Motor neuron (in vitro differentiated cells): Measurements from ENCODE around the gene METTL5. TPM values are rescaled to one million over a fixed set of nuclear protein-coding genes. Genes with fewer than 3 reads are reported as not detected.
"Not testable (repeated sequence)": the region's sequence is repeated elsewhere in the genome, so short reads cannot be mapped to it uniquely, and the experiment has no call there.

Experiments used
- ATAC-seq, 8 experiments: fragments of 200-7000 bp; cut with Tn5 transposase; replicated peaks in 6 of 8; 2 replicates each; pipeline ENCODE4 v1.8.0; 2021; ENCODE audit warnings: mild to moderate bottlenecking in 8 of 8, moderate library complexity in 8 of 8
- H3K27ac ChIP-seq, 2 donors: fragments of 250-450 bp; sonication (Bioruptor Pico); 2 replicates each; pipeline ENCODE4 v1.9.0; 2021; ENCODE audit warnings: antibody characterized with exemption in 2 of 2, mild to moderate bottlenecking in 2 of 2, moderate library complexity in 1 of 2
- H3K4me1 ChIP-seq, 2 donors: fragments of 250-450 bp; sonication (Bioruptor Pico); replicated peaks in 1 of 2; 2 replicates each; pipeline ENCODE4 v1.6.1; 2021; ENCODE audit warnings: antibody characterized with exemption in 2 of 2, mild to moderate bottlenecking in 2 of 2, moderate library complexity in 1 of 2
- H3K4me3 ChIP-seq, 5 donors: fragments of 250-450 bp; sonication (Bioruptor Pico); 2 replicates each; pipeline ENCODE4 v1.9.0; 2021; ENCODE audit warnings: antibody characterized with exemption in 5 of 5, mild to moderate bottlenecking in 5 of 5, moderate library complexity in 4 of 5
- WGBS, 10 experiments: fragments of 450-650 bp; shearing (Covaris generic); methylation state at CpG; one replicate each; pipeline ENCODE4 v1.0.0; 2022; 5-methylcytosine and 5-hydroxymethylcytosine counted together
- in situ Hi-C, 9 experiments: fragments of 400-800 bp; cut with MboI; loops; one replicate each; pipeline ENCODE4 v1.15.0; 2021; ENCODE audit warnings: low sequenced_read_pairs in 9 of 9, low pct_unique_long_range_greater_than_20kb in 2 of 9; ENCODE audit not compliant: unreplicated experiment in 9 of 9
- total RNA-seq, 8 experiments: library from RNA; unstranded; fragments of 300-600 nt; gene quantifications; 2 replicates each; pipeline versions ENCODE4 v1.2.3 to v1.2.4, GENCODE V29; 2022

Gene METTL5
- 10 to 100 TPM; 41.0 to 80.8 (median 53.9) TPM for total RNA-seq

DNA sequence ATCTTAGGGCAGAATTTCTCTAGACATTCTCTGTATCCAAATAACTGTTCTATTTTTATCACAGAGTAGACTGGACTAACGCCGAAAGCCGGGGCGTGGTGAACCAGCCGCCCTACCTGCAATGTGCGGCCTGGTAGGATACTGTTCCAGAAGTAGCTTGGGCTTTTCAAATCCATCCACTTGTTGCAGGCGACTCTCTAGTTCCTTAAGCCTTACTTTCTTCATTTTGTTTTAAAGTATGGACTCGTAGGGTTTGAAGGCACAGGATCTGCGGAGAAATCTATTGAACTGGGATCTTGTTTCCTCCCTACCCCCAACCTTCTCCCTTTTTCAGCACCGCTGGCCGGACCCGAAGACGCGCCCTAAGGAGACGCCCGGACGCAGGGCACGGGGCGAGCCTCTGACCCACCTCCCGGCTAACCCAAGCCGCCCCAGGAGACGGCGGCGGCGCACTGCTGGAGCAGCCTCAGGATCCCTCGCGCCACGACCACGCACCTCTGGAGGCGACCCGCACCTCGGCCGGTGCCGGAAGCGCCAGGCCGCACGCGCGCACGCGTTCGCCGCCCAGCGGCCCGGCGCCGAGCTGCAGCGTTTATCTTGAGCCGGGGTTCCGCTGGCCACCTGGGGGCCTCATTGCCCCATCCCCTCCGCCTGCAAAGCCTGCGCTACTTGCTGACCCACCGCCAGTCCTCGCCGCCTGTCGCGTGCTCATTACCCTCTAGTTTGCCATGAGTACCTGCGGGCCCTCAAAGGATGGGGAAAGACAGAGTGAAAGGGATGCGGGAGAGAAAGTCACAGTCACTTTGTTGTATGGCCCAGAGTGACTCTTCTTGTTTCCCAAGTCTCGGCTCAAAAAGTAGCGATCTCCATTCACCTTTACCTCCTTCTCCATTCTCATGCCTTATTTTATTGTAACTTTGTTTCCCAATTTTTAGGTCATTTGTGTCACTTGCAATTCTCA, at the start of gene METTL5:
Gene METTL5 (minus strand): TSS at position 533 of the 961 bp plus-strand sequence. CDS start 308 bp downstream, at position 225.
- H3K4me3 ChIP-seq = peak within 1 kb of the TSS; percentile 66 to 91 (median 80)
- peak; percentile 39 to 75 (median 70) for ATAC-seq
- WGBS, 10 experiments = 0 to 31% (median 0%) methylated on average over 2 to 20 of the region's 61 CpGs; no CpG with 5 or more reads in 2 of the 10 experiments
- H3K4me1 ChIP-seq = peaks cover 14 to 16% of the 10 kb centered on the region in 2 donors
- H3K27ac ChIP-seq = peak within 1 kb of the TSS; percentile 44 to 77
- in situ Hi-C loops = no loop called here

DNA sequence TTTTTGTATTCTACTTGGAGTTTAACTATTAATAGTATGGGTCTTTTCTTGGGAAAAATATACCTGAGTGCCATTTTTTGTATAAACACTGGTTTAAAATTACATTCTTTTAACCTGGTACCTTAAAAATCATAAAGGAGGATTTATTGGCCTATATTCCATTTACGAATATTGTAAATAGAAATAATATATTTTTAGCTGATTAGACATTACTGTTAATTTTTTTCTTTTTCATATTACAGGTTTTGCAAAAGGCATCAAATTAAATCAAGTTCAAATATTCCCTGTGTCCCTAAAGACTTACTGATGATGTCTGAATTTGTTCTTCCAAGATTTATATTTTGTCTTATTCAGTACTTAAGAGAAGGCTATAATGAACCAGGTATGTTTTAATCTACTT, 47.3 kb upstream of the METTL5 start:
- Histone ChIP-seq H3K27ac (no peak overlapping the region), H3K4me3 (no peak overlapping the region), H3K4me1 (no peaks in the 10 kb centered on the region)
- 40 to 100% (median 100%) methylated on average over 1 of the region's 1 CpG for WGBS, 10 experiments
- no peak for ATAC-seq
- in situ Hi-C loops = no loop called here

DNA sequence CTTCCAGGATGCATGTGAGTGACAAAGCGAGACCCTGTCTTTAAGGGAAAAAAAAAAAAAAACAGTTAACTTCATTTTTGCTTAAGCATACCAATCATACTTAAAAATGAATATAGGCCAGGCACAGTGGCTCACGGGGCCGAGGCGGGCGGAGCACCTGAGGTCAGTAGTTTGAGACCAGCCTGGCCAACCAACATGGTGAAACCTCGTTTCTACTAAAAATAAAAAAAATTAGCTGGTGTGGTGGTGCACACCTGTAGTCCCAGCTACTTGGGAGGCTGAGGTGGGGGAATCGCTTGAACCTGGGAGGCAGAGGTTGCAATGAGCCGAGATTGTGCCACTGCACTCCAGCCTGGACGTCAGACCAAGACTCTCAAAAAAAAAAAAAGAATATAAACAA, 46.7 kb upstream of the METTL5 start:
- H3K4me3 ChIP-seq, in situ Hi-C loops, ATAC-seq, H3K27ac ChIP-seq, H3K4me1 ChIP-seq: not testable (repeated sequence)
- 80 to 100% (median 92%) methylated on average over 1 to 9 of the region's 9 CpGs; no CpG with 5 or more reads in 1 of the 10 experiments for WGBS, 10 experiments

DNA sequence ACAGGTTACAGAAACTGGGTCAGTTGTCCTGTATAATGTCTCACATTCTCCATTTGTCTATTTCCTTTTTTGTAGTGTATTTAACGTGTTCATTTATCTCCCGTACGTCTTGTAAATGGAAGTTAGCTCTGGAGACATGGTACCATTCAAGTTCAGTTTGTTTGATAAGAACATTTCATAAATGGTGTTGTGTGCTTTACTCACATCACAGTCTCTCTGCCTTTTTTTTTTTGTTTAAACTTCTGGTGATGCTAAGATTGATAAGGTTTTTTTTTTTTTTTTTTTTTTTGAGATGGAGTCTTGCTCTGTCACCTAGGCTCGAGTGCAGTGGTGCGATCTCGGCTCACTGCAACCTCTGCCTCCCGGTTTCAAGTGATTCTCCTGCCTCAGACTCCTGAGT, 44.2 kb upstream of the METTL5 start:
- Histone ChIP-seq H3K27ac (no peak overlapping the region), H3K4me3 (no peak overlapping the region), H3K4me1 (no peaks in the 10 kb centered on the region)
- WGBS, 10 experiments = 65 to 100% (median 97%) methylated on average over 1 to 7 of the region's 7 CpGs
- no peak for ATAC-seq
- in situ Hi-C loops = no loop called here

DNA sequence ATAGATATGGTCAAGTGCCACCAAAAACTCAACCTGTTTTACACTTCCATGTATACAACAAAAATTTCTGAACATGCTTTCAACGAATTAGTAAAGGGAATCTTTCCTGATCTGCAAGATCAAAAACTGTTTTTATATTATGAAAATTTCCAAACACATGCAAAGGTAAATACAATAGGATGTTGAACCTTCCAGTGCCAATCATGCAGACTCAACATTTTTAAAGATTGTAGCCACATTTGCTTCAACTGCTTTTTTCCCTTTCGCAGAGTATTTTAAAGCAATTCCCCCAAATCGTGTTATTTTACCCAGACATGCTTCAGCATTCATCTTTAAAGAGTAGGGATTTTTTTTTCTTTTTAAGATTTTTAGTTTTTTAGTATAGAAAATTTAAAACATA, 42.9 kb upstream of the METTL5 start:
- no peak overlapping the region for H3K4me3 ChIP-seq
- WGBS, 10 experiments = 58 to 100% (median 77%) methylated on average over 2 to 3 of the region's 3 CpGs
- ATAC-seq = no peak

DNA sequence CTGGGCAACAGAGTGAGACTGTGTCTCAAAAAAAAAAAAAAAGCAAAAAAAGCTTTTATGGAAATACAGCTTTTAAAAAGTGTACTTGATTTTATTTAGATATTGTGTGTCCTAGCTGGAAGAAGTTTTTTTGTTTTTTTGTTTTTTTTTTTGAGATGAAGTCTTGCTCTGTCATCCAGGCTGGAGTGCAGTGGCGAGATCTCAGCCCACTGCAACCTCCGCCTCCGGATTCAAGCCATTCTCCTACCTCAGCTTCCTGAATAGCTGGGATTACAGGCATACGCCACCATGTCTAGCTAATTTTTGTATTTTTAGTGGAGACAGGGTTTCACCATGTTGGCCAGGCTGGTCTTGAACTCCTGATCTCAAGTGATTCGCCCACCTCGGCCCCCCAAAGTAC, 41.5 kb upstream of the METTL5 start:
- H3K4me1 ChIP-seq, H3K4me3 ChIP-seq, in situ Hi-C loops, ATAC-seq, H3K27ac ChIP-seq: not testable (repeated sequence)
- 40 to 100% (median 100%) methylated on average over 1 to 6 of the region's 6 CpGs; no CpG with 5 or more reads in 2 of the 10 experiments for WGBS, 10 experiments

More for the DNA sequence above, 42.9 kb upstream of the METTL5 start:
- H3K27ac ChIP-seq = no peak overlapping the region
- H3K4me1 ChIP-seq = no peaks in the 10 kb centered on the region
- in situ Hi-C loops = no loop called here

DNA sequence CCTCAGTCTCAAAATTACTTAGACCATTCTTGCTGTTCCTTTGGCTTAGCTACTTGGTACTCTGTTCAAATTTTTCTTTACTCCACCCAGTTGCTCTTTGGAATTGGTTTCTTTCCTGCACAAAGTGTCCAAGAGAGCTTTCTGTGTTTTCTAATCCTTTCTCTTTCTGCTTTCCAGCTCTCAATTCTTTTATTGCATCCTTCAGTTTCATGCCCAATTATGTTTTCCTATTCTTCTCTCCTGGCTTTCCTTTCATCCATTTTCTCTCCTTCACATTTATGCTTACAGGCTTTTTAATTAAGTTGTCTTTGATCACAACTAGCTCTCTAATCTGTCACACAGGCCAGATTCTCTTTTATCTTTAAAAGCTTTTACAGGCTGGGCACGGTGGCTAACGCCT, 40.8 kb upstream of the METTL5 start:
- no peak overlapping the region for H3K27ac ChIP-seq
- 34 to 100% (median 79%) methylated on average over 1 to 2 of the region's 2 CpGs; no CpG with 5 or more reads in 2 of the 10 experiments for WGBS, 10 experiments
- no peak for ATAC-seq
- in situ Hi-C loops = no loop called here
- H3K4me1 ChIP-seq = no peaks in the 10 kb centered on the region
- H3K4me3 ChIP-seq = no peak overlapping the region

DNA sequence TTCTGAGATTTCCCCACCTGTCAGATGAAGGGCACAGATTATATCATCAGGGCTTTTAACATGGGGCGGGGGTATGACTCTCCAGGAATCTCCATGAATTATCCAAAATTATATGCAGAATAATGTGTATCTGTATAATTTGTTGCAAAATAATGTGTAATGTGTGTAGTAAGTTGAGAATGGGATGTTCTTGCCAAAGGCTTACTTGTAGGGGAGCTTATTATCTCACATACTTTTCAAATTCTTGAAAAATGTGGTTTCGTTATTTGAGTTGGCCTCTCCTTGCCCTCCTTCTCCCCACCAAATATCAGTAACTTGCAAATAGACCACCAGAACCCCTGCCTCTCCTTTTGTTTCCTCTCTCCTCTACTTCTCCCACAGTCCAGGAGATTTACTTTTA, 38.1 kb upstream of the METTL5 start:
- peak in 1 of 8 experiments; percentile 26 for ATAC-seq
- whole genome bisulfite sequencing, 10 experiments = 14 to 86% (median 80%) methylated on average over 1 to 2 of the region's 2 CpGs; no CpG with 5 or more reads in 1 of the 10 experiments
- H3K4me3 ChIP-seq = no peak overlapping the region
- no peaks in the 10 kb centered on the region for H3K4me1 ChIP-seq
- no peak overlapping the region for H3K27ac ChIP-seq
- in situ Hi-C loops = no loop called here

DNA sequence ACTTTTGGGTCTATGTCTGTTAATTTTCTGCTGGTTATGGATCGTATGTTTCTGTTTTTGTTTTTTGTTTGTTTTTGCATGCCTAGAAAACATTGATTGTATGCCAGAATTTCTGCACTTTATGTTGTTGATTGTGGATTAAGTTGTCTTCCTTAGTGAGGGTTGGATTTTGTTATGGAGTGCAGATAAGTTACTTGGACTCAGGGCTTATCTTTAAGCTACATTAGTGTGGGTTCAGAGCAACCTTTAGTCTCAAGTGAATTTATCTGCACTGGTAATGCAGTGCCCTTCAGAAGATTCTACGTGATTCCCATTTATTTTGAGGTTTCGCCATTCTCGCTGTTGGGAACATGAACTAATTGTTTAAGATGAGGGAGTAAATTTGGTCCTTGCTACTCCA, 35.4 kb upstream of the METTL5 start:
- 89 to 100% (median 100%) methylated on average over 2 to 4 of the region's 4 CpGs for WGBS, 10 experiments
- in situ Hi-C loops = no loop called here
- Histone ChIP-seq H3K4me3 (no peak overlapping the region), H3K4me1 (no peaks in the 10 kb centered on the region), H3K27ac (no peak overlapping the region)
- ATAC-seq = no peak

DNA sequence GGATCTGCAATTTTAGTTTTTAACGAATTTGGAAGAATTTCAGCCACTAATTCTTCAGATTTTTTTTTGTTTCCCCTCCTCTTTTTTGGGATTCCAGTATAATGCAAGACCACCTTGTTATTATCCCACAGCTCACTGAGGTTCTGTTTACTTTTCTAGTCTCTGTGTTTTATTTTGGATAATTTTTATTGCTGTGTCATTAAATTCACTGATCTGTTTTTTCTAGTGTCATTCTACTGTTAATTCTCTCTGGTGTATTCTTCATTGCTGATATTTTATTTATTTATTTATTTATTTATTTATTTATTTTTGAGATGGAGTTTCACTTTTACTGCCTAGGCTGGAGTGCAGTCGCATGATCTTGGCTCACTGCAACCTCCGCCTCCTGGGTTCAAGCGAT, 34.7 kb upstream of the METTL5 start:
- in situ Hi-C loops = no loop called here
- ATAC-seq = no peak
- WGBS, 10 experiments = 80 to 100% (median 100%) methylated on average over 1 to 4 of the region's 4 CpGs
- no peak overlapping the region for H3K4me3 ChIP-seq
- H3K27ac ChIP-seq = no peak overlapping the region
- H3K4me1 ChIP-seq = no peaks in the 10 kb centered on the region

DNA sequence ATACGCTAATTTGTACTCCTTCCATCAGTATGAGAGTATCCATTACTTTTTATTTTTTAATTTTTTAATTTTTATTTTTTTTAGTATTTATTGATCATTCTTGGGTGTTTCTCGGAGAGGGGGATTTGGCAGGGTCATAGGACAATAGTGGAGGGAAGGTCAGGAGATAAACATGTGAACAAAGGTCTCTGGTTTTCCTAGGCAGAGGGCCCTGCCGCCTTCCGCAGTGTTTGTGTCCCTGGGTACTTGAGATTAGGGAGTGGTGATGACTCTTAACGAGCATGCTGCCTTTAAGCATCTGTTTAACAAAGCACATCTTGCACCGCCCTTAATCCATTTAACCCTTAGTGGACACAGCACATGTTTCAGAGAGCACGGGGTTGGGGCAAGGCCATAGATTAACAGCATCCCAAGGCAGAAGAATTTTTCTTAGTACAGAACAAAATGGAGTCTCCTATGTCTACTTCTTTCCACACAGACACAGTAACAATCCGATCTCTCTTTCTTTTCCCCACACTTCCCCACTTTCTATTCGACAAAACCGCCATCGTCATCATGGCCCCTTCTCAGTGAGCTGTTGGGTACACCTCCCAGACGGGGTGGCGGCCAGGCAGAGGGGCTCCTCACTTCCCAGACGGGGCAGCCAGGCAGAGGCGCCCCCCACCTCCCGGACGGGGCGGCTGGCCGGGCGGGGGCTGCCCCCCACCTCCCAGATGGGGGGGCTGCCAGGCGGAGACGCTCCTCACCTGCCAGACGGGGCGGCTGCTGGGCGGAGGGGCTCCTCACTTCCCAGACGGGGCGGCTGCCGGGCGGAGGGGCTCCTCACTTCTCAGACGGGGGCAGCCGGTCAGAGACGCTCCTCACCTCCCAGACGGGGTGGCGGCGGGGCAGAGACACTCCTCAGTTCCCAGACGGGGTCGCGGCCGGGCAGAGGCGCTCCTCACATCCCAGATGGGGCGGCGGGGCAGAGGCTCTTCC, 30.9 kb upstream of the METTL5 start:
- in situ Hi-C loops, H3K27ac ChIP-seq, H3K4me3 ChIP-seq, ATAC-seq, H3K4me1 ChIP-seq: not testable (repeated sequence)
- WGBS, 10 experiments = 39 to 100% (median 92%) methylated on average over 1 to 3 of the region's 42 CpGs; no CpG with 5 or more reads in 1 of the 10 experiments

DNA sequence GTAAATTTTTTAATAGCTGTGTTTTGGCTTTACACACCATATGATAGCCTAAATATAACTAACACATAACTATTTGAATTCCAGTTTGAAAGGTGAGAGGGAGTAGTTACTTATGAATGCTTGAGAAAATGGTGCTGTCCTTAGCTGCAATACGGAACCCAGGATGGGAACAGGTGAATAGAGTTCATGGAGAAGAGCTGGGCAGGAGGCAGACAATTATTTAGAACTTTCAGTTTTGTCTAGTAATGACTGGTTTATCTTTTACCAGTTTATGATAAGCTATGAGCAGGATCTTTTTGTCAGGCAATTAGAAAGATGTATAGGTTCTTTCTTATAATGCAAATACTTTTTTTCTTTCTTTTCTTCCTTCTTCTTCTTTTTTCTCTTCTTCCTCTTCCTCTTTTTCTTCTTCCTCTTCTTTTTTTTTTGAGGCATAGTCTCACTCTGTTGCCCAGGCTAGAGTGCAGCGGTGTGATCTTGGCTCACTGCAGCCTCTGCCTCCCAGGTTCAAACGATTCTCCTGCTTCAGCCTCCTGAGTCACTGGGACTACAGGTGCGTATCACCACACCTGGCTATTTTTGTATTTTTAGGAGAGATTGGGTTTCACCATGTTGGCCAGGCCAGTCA, 28.4 kb upstream of the METTL5 start:
- H3K4me1 ChIP-seq = no peaks in the 10 kb centered on the region
- no peak overlapping the region for H3K4me3 ChIP-seq
- no peak overlapping the region for H3K27ac ChIP-seq
- no peak for ATAC-seq
- 64 to 100% (median 92%) methylated on average over 2 to 4 of the region's 4 CpGs; no CpG with 5 or more reads in 1 of the 10 experiments for WGBS, 10 experiments
- in situ Hi-C loops = no loop called here
